ENCODE results near the gene QRSL1. TPM values are rescaled to one million over a fixed set of nuclear protein-coding genes. Genes with fewer than 3 reads are reported as not detected.

The QRSL1 gene
- total RNA-seq, 2 donors from 2014 or later = 16.0 to 21.1 TPM

DNA sequence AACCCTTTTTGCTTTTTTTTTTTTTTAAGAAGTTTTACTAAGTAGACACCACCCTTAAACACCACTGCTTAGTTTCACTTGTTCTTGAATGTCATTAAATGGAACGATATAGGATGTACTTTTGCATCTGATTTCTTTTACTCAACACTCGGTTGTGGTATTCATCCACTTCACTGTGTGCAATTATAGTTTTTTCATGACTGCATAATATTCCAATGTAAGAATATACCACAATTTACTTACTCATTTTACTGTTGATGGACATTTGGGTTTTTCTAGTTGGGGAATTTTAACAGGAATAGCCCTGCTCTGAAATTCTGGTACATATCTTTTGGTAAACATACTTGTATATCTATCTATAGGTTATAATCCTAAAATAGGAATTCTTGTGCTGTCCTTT, 29.9 kb upstream of the QRSL1 start:
- intact Hi-C loops (cut with DNase I) = no loop called here

DNA sequence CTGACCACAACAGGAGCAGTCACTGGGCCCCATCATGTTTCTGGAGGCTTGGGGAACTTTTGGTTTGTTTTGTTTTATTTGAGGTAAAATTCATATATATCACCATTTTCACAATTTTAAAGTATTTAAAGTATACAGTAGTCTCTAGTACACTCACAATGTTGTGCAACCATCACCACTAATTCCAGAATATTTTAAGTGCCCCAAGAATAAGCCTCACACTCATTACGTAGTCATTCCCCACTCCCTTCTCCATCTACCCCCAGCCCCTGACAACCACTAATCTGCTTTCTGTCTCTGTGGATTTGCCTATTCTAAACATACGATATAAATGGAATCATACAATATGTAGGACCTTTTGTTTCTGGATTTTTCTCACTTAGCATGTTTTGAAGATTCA, 29.0 kb upstream of the QRSL1 start:
- Histone ChIP-seq H3K4me3 (no peak overlapping the region), H3K27ac (no peak overlapping the region), H3K27me3 (no peaks in the 10 kb centered on the region), H3K4me1 (no peaks in the 10 kb centered on the region), H3K36me3 (no peaks in the 10 kb centered on the region), H3K9me3 (no peaks in the 10 kb centered on the region), H3K9ac (ENCODE audit: low read depth in 2 of 2, low read length in 2 of 2) (no peak overlapping the region)
- intact Hi-C loops (cut with DNase I) = no loop called here
- DNase-seq = no peak
- no peak for TF ChIP-seq CTCF (IDR thresholded peaks at IDR 0.05)

More for the DNA sequence above, 29.9 kb upstream of the QRSL1 start:
- no peaks in the 10 kb centered on the region for H3K9me3 ChIP-seq
- DNase-seq = no peak
- H3K4me3 ChIP-seq = no peak overlapping the region
- no peaks in the 10 kb centered on the region for H3K36me3 ChIP-seq
- TF ChIP-seq CTCF (IDR thresholded peaks at IDR 0.05) = no peak
- H3K4me1 ChIP-seq = no peaks in the 10 kb centered on the region
- H3K27ac ChIP-seq = no peak overlapping the region
- H3K27me3 ChIP-seq = no peaks in the 10 kb centered on the region
- no peak overlapping the region for H3K9ac ChIP-seq (ENCODE audit: low read depth in 2 of 2, low read length in 2 of 2)

GRCh38 chr6:106608080-106608668, 21.2 kb upstream of the QRSL1 start:
- peak; percentile 56 for TF ChIP-seq CTCF (IDR thresholded peaks at IDR 0.05)
- no peaks in the 10 kb centered on the region for H3K4me1 ChIP-seq
- H3K9me3 ChIP-seq = no peaks in the 10 kb centered on the region
- H3K9ac ChIP-seq (ENCODE audit: low read depth in 2 of 2, low read length in 2 of 2) = no peak overlapping the region
- intact Hi-C loops (cut with DNase I) = loop anchor here (5.0 kb wide), 1 partner anchor 374 kb away; no protein-coding TSS in a partner anchor
- H3K27me3 ChIP-seq = no peaks in the 10 kb centered on the region
- H3K36me3 ChIP-seq = no peaks in the 10 kb centered on the region
- peak; percentile 55 for DNase-seq
- no peak overlapping the region for H3K27ac ChIP-seq
- no peak overlapping the region for H3K4me3 ChIP-seq

DNA sequence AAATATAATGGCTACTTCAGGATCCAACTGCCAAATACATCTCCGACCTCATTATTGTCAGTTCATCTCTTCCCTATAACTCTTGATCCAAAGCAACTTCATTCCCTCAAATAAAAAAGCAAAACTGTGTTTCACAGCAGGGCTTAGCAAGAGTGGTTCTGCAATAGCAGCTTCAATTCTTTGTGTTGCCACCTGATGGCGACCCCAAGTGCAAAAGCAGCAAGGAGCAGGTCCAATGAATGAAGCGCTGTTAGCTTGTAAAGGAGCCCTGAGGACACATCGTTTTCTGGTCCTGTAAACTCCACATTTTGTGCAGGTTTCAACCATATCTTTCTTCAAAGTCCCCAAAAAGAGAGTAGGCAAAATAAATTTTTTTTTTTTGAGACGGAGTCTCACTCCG, 19.7 kb upstream of the QRSL1 start:
- Histone ChIP-seq H3K4me1 (no peaks in the 10 kb centered on the region), H3K36me3 (no peaks in the 10 kb centered on the region), H3K27me3 (no peaks in the 10 kb centered on the region), H3K9ac (ENCODE audit: low read depth in 2 of 2, low read length in 2 of 2) (no peak overlapping the region), H3K27ac (no peak overlapping the region), H3K4me3 (no peak overlapping the region), H3K9me3 (no peaks in the 10 kb centered on the region)
- DNase-seq = no peak
- intact Hi-C loops (cut with DNase I) = loop anchor here (5.0 kb wide), 1 partner anchor 373 kb away; no protein-coding TSS in a partner anchor
- no peak for TF ChIP-seq CTCF (IDR thresholded peaks at IDR 0.05)

GRCh38 chr6:106611030-106611429, 18.3 kb upstream of the QRSL1 start:
- Histone ChIP-seq H3K9me3 (no peaks in the 10 kb centered on the region), H3K9ac (ENCODE audit: low read depth in 2 of 2, low read length in 2 of 2) (no peak overlapping the region), H3K27me3 (no peaks in the 10 kb centered on the region), H3K36me3 (no peaks in the 10 kb centered on the region), H3K4me3 (no peak overlapping the region), H3K4me1 (no peaks in the 10 kb centered on the region), H3K27ac (no peak overlapping the region)
- no peak for DNase-seq
- no peak for TF ChIP-seq CTCF (IDR thresholded peaks at IDR 0.05)
- intact Hi-C loops (cut with DNase I) = no loop called here
